Eye (tissue), 1 donor: Measurements from ENCODE around the gene HELZ.
"Not testable (repeated sequence)": the region's sequence is repeated elsewhere in the genome, so short reads cannot be mapped to it uniquely, and the experiment has no call there.

Experiments
- DNase-seq: peaks from one replicate; pipeline ENCODE4 v3.0.0-alpha.2; 2015

The HELZ gene

GRCh38 chr17:67245073-67245693, at the start of gene HELZ:
Gene HELZ (minus strand): TSS chr17:67245196. CDS start chr17:67218804, 26,392 bp downstream.
- DNase-seq = peak; percentile 93

GRCh38 chr17:67293251-67294203, 48.5 kb upstream of the HELZ start:
- peak; percentile 49 for DNase-seq

DNA sequence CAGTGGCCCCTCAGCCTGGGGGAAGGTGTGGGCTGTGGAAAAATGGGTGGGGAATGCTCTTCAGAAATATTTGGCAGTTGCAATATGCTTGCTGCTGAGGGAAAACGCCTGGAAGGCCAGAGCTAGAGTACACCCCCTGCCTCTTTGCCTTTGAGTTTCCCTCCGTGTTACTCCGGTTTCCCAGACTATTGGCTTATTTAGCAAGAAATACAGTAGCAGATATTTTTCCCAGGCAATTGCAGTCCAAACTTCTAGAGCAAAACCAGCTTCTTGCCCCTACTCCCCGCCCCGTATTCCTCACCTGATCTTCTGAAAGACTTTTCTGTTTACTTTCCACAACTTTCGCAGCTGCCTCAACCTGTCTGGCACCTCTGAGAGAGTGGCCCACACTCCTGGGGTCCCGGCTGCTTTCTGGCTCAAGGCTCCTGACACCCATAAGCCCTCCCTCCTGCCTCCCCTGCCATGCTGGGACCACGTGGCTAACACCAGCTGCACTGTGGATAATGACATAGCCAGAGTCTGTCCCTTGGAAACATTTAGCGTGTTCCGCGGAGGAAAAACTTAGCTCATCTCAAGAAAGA, 45.8 kb upstream of the HELZ start:
- peak; percentile 28 for DNase-seq

- DNase-seq = no peak
Measured at GRCh38 chr17:67290244-67290643, 45.2 kb upstream of the HELZ start.

DNA sequence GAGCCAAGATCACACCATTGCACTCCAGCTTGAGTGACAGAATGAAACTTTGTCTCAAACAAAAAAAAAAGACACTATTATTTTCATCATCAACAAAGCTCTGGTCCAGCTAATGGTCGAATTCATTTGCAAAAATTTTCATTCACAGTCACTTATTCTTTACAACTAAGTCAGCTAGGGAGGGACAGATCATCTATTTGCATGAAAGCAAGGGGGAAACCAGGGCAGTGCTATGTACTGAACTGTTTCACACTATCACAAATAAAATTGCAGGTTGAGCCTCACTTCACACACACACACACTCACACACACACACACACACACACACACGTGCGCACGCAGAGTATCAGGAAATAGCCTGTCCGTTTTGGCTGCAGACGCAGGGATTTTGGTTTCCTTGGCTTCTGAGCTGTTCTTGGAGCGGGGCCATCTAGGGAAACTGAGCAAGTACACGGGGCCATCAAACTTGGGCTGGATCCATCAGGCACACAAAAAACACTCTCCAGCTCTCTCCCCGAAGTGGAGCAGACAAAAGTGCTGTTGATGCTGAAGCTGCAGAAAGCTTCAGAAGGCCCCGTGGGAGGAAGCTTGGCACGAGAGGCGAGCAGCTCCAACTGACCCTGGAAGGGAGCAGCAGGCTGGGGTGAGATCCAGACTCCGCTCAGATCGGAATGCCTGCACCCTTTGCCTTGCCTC, 44.3 kb upstream of the HELZ start:
- DNase-seq = peak; percentile 72

GRCh38 chr17:67286826-67287225, 41.8 kb upstream of the HELZ start:
- DNase-seq = not testable (repeated sequence)

- DNase-seq = no peak
Measured at GRCh38 chr17:67285360-67285759, 40.4 kb upstream of the HELZ start.

- DNase-seq = no peak
Measured at GRCh38 chr17:67283731-67284516, 38.9 kb upstream of the HELZ start.

- DNase-seq = no peak
Measured at GRCh38 chr17:67281743-67282142, 36.7 kb upstream of the HELZ start.

DNA sequence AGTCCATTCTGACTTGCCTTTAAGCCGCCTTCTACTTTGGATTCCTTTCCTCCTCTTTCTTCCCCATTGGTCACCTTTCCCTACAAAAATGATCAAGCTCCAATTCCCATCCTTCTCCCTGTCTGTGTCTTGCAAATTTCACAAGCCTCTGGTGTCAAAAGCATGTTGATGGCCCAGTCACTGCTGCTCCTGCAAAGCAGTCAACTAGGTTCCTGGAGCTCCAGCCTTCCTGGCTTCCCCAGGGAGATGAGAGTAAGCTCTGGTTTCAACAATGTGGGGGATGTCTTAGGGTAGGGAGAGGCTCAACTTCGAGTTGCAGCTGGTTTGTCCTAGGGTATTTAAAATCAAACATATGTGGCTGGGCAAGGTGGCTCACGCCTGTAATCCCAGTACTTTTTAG, 36.1 kb upstream of the HELZ start:
- DNase-seq = no peak

DNA sequence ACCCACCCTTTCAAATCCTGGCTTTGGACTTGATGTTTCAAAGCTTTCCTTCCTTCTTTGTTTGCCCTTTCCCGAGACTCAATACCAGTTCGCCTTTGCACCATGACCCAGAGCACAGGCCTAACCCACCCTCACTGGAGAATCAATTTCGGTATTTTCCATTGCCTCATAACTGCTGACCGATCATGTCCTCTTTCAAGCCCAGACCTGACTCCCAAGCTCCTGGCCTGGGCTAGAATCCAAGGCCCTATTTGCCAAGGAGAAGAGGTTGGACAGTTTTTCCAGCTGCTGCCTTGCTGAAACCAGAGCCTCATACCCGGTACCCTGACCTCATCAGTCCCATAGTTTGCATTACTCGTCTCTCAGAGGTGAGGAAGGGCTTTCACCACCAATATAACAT, 35.3 kb upstream of the HELZ start:
- no peak for DNase-seq

GRCh38 chr17:67279115-67279514, 34.1 kb upstream of the HELZ start:
- no peak for DNase-seq

GRCh38 chr17:67278363-67278762, 33.4 kb upstream of the HELZ start:
- DNase-seq = no peak

DNA sequence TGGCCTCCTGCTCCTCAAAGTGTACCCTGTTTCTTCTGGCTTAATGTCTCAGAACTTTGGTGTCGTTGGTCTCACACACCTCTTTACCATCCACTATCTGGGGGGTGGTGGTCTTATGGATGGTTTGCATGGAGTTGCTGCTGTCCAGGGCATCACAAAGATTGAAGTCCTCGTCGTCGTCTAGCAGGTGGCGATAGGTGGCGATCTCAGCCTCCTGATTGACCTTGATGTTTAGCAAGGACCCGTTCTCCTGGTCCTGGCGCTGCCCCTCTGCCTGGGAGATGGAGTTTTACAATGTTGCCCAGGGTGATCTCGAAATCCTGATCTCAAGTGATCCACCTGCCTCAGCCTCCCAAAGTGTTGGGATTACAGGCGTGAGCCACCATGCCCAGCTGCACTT, 31.1 kb upstream of the HELZ start:
- DNase-seq = no peak

DNA sequence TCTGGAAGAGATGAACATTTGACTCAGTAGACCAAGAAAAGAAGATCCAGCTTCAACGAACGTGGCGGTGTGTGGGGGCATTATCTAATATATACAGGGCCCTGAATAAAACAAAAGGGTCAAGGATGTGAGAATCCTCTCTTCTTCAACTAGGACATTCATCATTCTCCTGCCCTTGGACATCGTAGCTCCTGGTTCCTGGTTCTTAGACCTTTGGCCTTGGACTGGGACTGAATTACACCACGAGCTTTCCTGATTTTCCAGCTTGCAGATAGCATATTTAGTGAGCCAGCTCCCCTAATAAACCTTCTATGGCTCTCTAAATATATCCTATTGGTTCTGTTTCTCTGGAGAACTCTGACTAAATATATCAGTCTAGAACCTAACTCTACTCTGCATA, 29.5 kb upstream of the HELZ start:
- no peak for DNase-seq

DNA sequence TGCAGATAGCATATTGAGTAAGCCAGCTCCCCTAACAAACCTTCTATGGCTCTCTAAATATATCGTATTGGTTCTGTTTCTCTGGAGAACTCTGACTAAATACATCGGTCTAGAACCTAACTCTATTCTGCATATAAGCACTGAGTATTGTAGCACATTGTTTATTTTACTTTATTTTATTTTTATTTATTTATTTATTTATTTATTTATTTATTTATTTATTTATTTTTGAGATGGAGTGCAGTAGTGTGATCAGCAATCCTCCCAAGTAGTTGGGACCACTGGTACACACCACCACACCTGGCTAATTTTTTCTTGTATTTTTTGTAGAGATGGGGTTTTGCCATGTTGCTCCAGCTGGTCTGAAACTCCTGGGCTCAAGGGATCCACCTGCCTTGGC, 28.9 kb upstream of the HELZ start:
- DNase-seq = no peak

DNA sequence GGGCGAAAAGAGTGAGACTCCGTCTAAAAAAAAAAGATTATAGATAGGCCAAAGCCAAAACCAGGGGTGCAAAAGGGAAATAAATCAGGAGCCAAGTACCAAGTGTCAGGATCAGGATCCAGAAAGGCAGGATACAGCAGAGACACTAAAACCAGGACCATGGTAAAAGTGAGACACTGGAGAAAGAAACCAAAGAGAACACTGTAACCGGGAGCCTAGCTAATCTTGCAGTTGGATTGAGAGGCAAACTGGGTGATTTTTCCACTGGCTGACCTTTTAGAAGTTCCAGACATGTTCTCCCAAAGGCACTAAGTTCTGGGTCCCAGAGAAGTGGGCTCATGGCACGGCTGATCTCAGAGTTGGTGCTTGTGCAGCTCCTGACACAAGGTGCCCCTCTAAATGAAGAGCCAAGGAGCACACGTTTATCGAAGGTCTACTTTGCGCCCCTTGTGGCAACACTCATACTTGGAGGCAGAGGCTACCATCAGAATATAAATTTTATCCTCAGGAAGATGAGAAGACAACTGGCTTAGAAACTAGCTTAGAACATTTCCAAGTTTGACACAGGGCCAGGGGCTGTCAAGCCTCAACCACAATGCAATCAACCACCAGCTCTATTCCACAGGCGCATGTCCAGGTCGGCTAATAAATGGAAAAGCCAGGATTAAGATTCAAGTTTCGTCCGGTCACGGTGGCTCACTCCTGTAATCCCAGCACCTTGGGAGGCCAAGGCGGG, 27.5 kb upstream of the HELZ start:
- no peak for DNase-seq

GRCh38 chr17:67271187-67271586, 26.2 kb upstream of the HELZ start:
- DNase-seq = not testable (repeated sequence)

- no peak for DNase-seq
Measured at GRCh38 chr17:67270416-67270815, 25.4 kb upstream of the HELZ start.

- DNase-seq = no peak
Measured at GRCh38 chr17:67266496-67266895, 21.5 kb upstream of the HELZ start.

- no peak for DNase-seq
Measured at GRCh38 chr17:67265436-67266019, 20.5 kb upstream of the HELZ start.
